Rectal smooth muscle tissue (tissue), 1 donor: ENCODE data around the gene TRPM8.
A peak's percentile ranks its signal among the peaks of the same experiment; 100 is the strongest.

Experiments used
- H3K27ac ChIP-seq: one replicate; pipeline ENCODE4 v1.7.0; 2013; ENCODE audit warnings: low read depth, low read length, inconsistent platforms
- H3K27me3 ChIP-seq: one replicate; pipeline ENCODE4 v1.7.0; 2013; ENCODE audit warnings: low read length; ENCODE audit not compliant: control insufficient read depth, insufficient read depth
- H3K36me3 ChIP-seq: one replicate; pipeline ENCODE4 v1.7.0; 2013; ENCODE audit warnings: low read length; ENCODE audit not compliant: control insufficient read depth, insufficient read depth
- H3K4me1 ChIP-seq: one replicate; pipeline ENCODE4 v1.7.0; 2013; ENCODE audit warnings: low read length; ENCODE audit not compliant: control insufficient read depth, insufficient read depth
- H3K4me3 ChIP-seq: one replicate; pipeline ENCODE4 v1.7.0; 2013; ENCODE audit warnings: low read length
- H3K9ac ChIP-seq: one replicate; pipeline ENCODE4 v1.7.0; 2013; ENCODE audit warnings: low read length

TRPM8 gene

DNA sequence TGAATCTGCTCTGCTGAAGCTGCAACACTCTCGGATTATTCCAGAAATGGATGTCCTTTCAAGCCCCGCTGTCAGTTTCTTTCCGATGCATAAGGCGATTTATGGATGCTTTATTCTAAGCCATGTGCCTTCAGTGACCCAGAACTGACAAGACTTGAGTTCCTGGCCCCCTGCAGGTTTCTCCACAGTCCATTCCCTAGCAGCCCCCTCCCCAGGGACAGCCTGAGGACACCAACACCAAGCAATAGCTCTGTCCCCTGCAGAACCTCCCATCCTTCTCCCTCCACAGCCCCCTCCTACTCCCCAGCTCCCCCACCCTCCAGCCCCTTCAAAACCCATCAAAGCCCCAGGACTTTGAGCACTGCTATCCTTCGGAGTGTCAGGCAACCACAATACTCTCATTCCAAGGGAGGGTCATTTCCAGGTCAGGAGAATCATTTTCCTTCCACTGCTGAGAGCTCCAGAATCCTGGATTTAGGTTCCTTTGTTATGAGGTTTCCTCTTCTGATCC lies 108.8 kb downstream of the TRPM8 start:
- Histone ChIP-seq H3K4me3 (peak overlapping the region; percentile 57), H3K36me3 (no peaks in the 10 kb centered on the region), H3K27me3 (no peaks in the 10 kb centered on the region), H3K9ac (no peak overlapping the region), H3K27ac (no peak overlapping the region), H3K4me1 (no peaks in the 10 kb centered on the region)

DNA sequence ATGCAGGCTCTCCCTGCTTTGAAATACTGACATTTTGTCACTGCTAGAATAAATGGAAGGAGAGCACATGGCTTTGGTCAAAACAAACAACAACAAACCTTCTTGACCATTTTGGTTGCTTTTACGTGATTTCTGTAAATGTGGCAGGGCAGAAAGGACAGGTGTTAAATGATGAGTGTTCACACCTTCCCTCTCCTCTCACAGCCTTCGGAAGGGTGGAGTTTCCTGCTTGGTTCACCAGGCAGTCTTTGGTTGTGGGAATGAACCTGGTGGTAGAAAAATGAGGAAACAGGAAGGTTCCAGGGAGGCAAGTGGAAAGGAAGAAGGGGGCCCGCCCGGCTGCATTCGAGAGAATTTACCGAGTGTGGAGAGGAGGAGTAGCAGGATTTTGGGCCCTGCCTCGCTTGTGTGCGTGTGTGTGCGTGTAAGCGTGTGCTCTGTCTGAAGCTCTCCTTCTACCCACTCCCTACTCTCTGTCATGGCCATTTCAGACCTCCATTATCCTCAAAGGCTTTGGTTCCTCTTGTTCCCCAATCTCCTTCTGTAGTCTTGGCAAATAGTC lies 109.6 kb downstream of the TRPM8 start:
- no peaks in the 10 kb centered on the region for H3K27me3 ChIP-seq
- no peaks in the 10 kb centered on the region for H3K36me3 ChIP-seq
- H3K9ac ChIP-seq = no peak overlapping the region
- no peak overlapping the region for H3K4me3 ChIP-seq
- H3K27ac ChIP-seq = no peak overlapping the region
- H3K4me1 ChIP-seq = no peaks in the 10 kb centered on the region

DNA sequence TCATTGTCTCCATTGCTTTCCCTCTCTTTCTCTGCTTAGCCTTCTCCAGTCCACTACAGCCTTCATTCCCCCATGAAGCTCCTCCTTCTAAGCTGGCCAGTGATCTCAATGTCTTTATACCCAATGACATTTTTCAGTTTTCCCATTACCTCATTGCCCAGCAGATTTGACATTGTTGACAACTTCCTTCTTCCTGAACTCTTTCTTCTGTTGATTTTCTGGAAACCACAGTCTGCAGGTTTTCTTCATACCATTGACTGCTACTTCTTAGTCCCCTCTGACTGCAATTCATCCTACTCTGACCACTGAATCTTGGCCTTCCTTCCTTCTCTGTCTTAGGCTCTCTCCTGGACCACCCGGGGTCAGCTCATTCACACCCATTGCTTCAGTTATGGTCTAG lies 110.5 kb downstream of the TRPM8 start:
- Histone ChIP-seq H3K4me1 (no peaks in the 10 kb centered on the region), H3K27ac (no peak overlapping the region), H3K36me3 (no peaks in the 10 kb centered on the region), H3K4me3 (no peak overlapping the region), H3K9ac (no peak overlapping the region), H3K27me3 (no peaks in the 10 kb centered on the region)

DNA sequence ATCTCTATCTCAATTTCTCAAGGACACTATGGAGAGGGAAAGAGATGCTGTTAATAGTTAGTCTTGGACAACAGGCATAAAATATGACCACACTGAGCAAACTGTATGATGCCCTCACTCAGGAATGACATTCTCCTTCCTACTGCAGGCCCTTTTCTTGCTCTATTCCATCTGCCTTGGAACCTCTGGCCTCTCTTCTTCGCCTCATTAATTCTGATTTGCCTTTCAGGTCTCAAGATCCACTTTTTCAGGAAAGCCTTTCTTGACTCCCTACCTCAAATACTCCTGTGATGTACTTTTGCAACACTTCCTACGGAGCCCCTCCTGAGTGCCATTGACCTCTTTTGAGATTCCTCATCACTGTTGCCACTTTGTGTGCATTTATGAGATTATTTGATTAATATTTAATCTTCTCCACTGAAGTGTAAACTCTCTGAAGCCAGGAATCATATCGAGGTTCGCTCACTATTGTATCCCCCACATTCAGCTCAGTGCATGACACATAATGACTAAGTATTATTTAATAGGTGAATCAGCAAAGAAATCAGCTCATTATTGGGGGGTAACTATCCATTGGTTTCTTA lies 112.1 kb downstream of the TRPM8 start:
- H3K27ac ChIP-seq = no peak overlapping the region
- no peak overlapping the region for H3K9ac ChIP-seq
- no peaks in the 10 kb centered on the region for H3K4me1 ChIP-seq
- H3K36me3 ChIP-seq = no peaks in the 10 kb centered on the region
- H3K4me3 ChIP-seq = no peak overlapping the region
- no peaks in the 10 kb centered on the region for H3K27me3 ChIP-seq

DNA sequence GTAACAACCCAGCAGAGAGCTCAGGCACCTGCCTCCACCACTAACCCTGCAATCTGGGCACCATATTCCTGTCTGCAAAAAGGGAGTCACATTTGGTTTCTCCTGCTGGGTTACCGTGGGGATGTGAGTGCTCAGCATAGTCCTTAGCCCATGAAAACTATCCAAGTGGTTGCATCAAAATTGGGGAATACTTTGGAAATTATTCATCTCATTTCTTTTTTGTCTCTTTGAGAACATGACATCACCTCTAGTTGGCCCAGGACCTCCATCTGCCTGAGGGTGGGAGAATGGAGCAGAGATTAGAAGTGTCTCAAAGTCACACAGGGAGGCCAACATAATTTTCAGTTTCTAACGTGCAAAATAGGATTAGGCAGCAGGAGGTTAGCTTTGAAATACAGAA lies 114.0 kb downstream of the TRPM8 start:
- Histone ChIP-seq H3K27me3 (no peaks in the 10 kb centered on the region), H3K27ac (no peak overlapping the region), H3K4me1 (no peaks in the 10 kb centered on the region), H3K9ac (no peak overlapping the region), H3K4me3 (no peak overlapping the region), H3K36me3 (no peaks in the 10 kb centered on the region)

DNA sequence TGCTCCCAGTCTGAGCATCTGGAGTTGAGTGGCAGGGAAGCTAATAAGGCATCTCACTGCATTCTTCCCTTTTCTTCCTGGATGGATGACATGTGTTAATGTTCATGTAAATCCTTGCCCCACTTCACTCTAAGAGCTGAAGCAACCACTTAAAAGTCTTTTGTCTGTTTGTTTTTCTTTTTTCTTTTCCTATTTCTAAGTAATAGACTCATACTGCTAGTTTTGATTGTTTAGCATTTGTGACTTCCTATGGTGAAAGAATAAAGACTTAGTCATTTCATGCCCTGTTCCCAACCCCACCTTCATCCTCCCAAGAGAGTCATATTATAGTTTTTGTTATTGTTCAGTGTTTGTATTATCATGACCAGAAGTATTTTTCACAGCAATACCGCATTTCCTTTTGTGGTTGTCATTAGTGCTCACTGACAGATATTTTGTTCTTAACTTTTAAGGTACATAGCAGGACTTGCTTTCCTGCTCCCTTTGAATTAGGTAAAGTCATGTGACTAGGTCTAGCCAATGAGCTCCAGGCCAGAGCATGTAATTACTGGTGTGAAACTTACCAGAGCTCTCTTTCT lies 115.2 kb downstream of the TRPM8 start:
- H3K36me3 ChIP-seq = no peaks in the 10 kb centered on the region
- no peak overlapping the region for H3K27ac ChIP-seq
- no peak overlapping the region for H3K9ac ChIP-seq
- no peak overlapping the region for H3K4me3 ChIP-seq
- H3K27me3 ChIP-seq = no peaks in the 10 kb centered on the region
- H3K4me1 ChIP-seq = no peaks in the 10 kb centered on the region

DNA sequence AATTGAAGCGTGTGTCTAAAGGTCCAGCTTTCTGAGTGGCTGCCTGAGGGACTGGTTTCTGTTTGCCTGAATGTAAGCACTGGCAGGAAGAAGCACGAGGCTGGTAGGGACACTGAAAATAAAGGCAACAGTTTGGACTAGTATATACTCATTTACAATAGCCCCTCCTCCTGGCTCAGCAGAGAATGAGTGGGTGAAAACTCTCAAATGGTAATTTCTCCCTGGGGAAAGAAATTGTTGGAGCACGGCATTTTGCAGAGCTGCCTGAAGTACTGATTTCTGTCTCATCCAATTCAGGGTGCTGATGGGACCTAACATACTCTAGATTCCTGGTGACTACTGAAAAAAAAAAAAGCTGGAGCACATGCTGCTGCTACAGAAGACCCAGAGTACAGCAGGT lies 116.0 kb downstream of the TRPM8 start:
- Histone ChIP-seq H3K9ac (no peak overlapping the region), H3K4me3 (no peak overlapping the region), H3K27ac (no peak overlapping the region), H3K27me3 (no peaks in the 10 kb centered on the region), H3K36me3 (no peaks in the 10 kb centered on the region), H3K4me1 (no peaks in the 10 kb centered on the region)

DNA sequence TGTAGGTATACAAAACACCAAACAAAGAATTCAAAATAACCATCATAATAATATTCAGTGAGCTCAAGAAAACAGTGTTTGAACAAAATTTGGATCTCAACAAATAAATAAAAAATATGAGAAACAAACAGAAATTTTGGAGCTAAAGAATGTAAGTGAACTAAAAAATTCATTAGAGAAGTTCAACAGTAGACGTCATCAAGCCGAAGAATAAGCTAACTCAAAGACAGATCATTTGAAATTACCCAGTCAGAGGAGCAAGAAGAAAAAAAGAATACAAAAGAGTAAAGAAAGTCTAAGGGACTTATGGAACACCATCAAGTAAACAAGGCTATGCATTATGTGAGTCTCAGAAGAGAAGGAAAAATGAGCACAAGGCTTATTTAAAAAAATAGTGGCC lies 116.7 kb downstream of the TRPM8 start:
- H3K36me3 ChIP-seq = no peaks in the 10 kb centered on the region
- H3K4me1 ChIP-seq = no peaks in the 10 kb centered on the region
- no peak overlapping the region for H3K9ac ChIP-seq
- H3K4me3 ChIP-seq = no peak overlapping the region
- H3K27me3 ChIP-seq = no peaks in the 10 kb centered on the region
- no peak overlapping the region for H3K27ac ChIP-seq

DNA sequence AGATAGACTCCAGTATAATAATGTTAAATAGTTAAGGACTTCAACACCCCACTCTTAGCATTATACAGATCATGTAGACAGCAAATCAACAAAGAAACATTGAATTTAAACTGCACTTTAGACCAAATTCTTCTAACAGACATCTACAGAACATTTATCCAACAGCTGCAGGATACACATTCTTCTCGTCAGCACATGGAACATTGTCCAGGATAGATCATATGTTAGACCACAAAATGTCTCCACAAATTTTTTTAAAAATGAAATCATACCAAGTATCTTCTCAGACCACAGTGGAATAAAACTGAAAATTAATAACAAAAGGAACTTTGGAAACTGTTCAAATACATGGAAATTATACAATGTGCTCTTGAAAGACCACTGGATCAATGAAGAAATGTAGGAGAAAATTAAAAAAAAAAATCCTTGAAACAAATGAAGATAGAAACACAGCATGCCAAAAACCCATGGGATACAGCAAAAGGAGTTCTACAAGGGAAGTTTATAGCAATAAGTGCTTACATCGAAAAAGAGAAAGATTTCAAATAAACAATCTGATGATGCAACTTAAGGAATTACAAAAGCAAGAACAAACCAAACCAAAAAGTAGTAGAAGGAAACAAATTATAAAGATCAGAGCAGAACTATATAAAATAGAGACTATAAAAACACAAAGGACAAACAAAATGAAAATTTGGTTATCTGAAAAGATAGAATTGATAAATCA lies 121.1 kb downstream of the TRPM8 start:
- no peaks in the 10 kb centered on the region for H3K4me1 ChIP-seq
- H3K4me3 ChIP-seq = no peak overlapping the region
- no peaks in the 10 kb centered on the region for H3K36me3 ChIP-seq
- H3K27me3 ChIP-seq = no peaks in the 10 kb centered on the region
- H3K9ac ChIP-seq = no peak overlapping the region
- no peak overlapping the region for H3K27ac ChIP-seq

DNA sequence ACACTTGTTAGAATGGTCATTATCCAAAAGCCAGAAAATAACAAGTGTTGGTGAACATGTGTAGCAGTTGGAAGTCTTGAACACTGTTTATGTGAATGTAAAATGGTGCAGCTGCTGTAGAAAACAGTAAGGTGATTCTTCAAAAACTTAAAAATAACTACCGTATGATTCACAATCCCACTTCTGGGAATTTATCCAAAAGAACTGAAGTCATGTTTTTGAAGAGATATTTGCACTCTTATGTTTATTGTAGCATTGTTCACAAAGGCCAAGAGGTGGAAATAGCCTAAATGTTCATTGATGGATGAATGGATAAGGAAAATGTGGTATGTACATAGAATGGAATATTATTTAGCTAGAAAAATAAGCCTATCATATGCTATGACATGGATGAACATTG lies 127.0 kb downstream of the TRPM8 start:
- no peaks in the 10 kb centered on the region for H3K36me3 ChIP-seq
- H3K4me1 ChIP-seq = no peaks in the 10 kb centered on the region

DNA sequence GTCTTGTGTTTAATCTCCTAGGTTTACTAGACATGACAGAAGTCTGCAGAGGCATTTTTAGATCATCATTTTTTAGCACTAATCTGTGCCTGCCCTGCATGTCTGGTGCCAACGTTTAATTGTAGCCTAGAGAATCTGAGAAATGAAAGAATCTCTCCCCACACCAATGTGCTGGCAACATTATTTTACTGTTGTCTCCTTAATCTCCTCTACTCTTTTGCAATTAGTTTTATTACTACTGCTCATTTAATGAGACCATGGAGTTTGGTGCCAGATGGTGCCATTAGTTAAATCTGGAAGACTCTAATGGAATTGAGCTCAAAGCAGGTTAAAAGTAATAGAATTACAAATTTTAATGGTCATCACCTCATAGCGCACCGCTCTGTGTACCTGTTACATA lies 129.3 kb downstream of the TRPM8 start:
- H3K4me3 ChIP-seq = no peak overlapping the region

More for the DNA sequence above, 127.0 kb downstream of the TRPM8 start:
- Histone ChIP-seq H3K27ac (no peak overlapping the region), H3K9ac (no peak overlapping the region), H3K4me3 (no peak overlapping the region), H3K27me3 (no peaks in the 10 kb centered on the region)

DNA sequence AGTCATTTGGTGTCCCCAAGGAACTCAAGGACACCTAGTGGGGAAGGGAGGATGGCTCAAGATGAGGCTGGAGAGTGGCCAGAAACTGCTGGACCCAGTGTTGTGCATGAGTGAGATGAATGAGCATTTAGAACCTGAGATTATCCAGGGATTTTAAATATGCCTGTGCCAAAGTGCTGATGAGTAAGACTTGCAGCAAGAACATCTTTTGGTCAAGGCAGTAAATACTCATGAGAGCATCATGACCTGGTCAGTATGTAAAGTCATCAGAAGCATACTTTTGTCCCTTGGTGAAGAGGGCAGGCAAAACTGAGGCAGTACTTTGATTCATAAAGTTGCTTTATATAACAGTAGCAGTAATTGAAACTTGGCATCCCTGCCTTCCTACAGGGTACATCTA lies 130.2 kb downstream of the TRPM8 start:
- Histone ChIP-seq H3K4me1 (no peaks in the 10 kb centered on the region), H3K27me3 (no peaks in the 10 kb centered on the region), H3K36me3 (no peaks in the 10 kb centered on the region), H3K9ac (no peak overlapping the region), H3K27ac (no peak overlapping the region), H3K4me3 (no peak overlapping the region)

More for the DNA sequence above, 129.3 kb downstream of the TRPM8 start:
- Histone ChIP-seq H3K9ac (no peak overlapping the region), H3K36me3 (no peaks in the 10 kb centered on the region), H3K27me3 (no peaks in the 10 kb centered on the region), H3K27ac (no peak overlapping the region), H3K4me1 (no peaks in the 10 kb centered on the region)
